Esophagus squamous epithelium (tissue), 4 donors: Measurements from ENCODE around the gene SARNP.

Experiments
- POLR2A ChIP-seq, 4 donors: fragments of 450-650 bp; IDR thresholded peaks; one replicate each; pipeline ENCODE4 v1.6.1; 2017; ENCODE audit warnings: antibody characterized with exemption in 4 of 4, mild to moderate bottlenecking in 4 of 4, moderate library complexity in 3 of 4
- TF ChIP-seq, protein P1 (sequence below), 6 experiments: fragments of 450-650 bp in 4 of 6; fragments of 200-600 bp in 2 of 6; sonication (generic) in 2 of 6; IDR thresholded peaks; one replicate each; pipeline ENCODE4 v1.5.1; 2016 to 2019; ENCODE audit warnings: antibody characterized with exemption in 6 of 6, mild to moderate bottlenecking in 4 of 6, moderate library complexity in 4 of 6

GRCh38 chr12:55789893-55790292, 27.6 kb downstream of the SARNP start:
- no peak for TF ChIP-seq POLR2A (IDR thresholded peaks at IDR 0.05)
- TF ChIP-seq, protein P1, sequence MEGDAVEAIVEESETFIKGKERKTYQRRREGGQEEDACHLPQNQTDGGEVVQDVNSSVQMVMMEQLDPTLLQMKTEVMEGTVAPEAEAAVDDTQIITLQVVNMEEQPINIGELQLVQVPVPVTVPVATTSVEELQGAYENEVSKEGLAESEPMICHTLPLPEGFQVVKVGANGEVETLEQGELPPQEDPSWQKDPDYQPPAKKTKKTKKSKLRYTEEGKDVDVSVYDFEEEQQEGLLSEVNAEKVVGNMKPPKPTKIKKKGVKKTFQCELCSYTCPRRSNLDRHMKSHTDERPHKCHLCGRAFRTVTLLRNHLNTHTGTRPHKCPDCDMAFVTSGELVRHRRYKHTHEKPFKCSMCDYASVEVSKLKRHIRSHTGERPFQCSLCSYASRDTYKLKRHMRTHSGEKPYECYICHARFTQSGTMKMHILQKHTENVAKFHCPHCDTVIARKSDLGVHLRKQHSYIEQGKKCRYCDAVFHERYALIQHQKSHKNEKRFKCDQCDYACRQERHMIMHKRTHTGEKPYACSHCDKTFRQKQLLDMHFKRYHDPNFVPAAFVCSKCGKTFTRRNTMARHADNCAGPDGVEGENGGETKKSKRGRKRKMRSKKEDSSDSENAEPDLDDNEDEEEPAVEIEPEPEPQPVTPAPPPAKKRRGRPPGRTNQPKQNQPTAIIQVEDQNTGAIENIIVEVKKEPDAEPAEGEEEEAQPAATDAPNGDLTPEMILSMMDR (IDR thresholded peaks at IDR 0.05), result no peak
